ENCODE data around the gene CA10.

Gene CA10

DNA sequence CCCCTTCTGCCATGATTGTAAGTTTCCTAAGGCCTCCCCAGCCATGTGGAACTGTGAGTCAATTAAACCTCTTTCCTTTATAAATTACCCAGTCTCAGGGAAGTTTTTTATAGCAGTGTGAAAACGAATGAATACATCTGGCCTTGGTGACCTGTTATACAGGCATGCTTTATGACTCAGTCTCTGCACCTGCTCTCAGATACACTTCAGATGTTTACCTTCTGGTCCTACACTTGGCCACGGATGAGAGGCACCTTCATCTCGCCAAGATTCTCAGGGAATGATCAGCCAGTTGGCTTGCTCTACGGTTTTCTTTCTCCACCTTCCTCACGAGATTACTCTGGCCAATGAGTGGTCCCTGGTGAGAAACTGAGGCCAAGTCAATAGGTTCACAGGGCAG, 304.7 kb downstream of the CA10 start:
- no peak overlapping the region for H3K4me3 ChIP-seq (ENCODE audit: insufficient read depth, low read length, poor library complexity, severe bottlenecking)
- no peaks in the 10 kb centered on the region for H3K9me3 ChIP-seq (ENCODE audit: insufficient read depth, low read length)
- H4K20me1 ChIP-seq (ENCODE audit: low read depth, low read length): no peaks in the 10 kb centered on the region
- H3K27ac ChIP-seq (ENCODE audit: low read depth, low read length): no peak overlapping the region
- no peak overlapping the region for H2AFZ ChIP-seq (ENCODE audit: low read depth, low read length, severe bottlenecking)
- H3K9me2 ChIP-seq (replicated peaks; ENCODE audit: insufficient read depth, low read length): no peaks in the 10 kb centered on the region
- H3K4me2 ChIP-seq (ENCODE audit: low read depth, low read length, poor library complexity, severe bottlenecking): no peak overlapping the region
- no peaks in the 10 kb centered on the region for H3K79me2 ChIP-seq (ENCODE audit: insufficient read depth, low read length)
- no peaks in the 10 kb centered on the region for H3K36me3 ChIP-seq (ENCODE audit: low read length)
- no peak overlapping the region for H3K9ac ChIP-seq (ENCODE audit: low read length)
- no peaks in the 10 kb centered on the region for H3F3A ChIP-seq (ENCODE audit: insufficient read depth)
- TF ChIP-seq, protein P1, sequence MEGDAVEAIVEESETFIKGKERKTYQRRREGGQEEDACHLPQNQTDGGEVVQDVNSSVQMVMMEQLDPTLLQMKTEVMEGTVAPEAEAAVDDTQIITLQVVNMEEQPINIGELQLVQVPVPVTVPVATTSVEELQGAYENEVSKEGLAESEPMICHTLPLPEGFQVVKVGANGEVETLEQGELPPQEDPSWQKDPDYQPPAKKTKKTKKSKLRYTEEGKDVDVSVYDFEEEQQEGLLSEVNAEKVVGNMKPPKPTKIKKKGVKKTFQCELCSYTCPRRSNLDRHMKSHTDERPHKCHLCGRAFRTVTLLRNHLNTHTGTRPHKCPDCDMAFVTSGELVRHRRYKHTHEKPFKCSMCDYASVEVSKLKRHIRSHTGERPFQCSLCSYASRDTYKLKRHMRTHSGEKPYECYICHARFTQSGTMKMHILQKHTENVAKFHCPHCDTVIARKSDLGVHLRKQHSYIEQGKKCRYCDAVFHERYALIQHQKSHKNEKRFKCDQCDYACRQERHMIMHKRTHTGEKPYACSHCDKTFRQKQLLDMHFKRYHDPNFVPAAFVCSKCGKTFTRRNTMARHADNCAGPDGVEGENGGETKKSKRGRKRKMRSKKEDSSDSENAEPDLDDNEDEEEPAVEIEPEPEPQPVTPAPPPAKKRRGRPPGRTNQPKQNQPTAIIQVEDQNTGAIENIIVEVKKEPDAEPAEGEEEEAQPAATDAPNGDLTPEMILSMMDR (IDR thresholded peaks at IDR 0.05; ENCODE audit: insufficient read depth, low read length, poor library complexity, severe bottlenecking): no peak
- TF ChIP-seq EZH2phosphoT487 (conservative IDR thresholded peaks at IDR 0.05; ENCODE audit: low read length): no peak
- no peaks in the 10 kb centered on the region for H3K27me3 ChIP-seq (ENCODE audit: low read length)

DNA sequence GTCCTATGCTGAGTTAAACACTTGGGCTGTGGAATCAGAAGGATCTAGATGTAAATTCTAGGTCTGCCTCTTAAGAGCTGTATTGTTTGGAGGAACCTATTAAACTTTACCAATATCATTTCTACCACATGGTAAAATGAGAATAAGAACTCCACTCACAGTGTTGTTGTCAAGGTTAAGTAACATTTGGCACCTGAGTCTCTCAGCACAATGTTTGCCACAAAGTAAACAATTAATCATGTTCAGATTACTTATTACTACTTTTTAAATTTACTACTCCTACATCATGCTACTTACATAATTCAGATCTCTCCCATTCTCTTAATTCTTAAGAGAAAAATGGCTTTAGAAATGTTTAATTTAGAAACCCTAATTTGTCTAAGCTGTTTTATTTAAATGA, 305.9 kb downstream of the CA10 start:
- H3K9ac ChIP-seq (ENCODE audit: low read length): no peak overlapping the region
- no peaks in the 10 kb centered on the region for H3K9me2 ChIP-seq (replicated peaks; ENCODE audit: insufficient read depth, low read length)
- no peaks in the 10 kb centered on the region for H3K9me3 ChIP-seq (ENCODE audit: insufficient read depth, low read length)
- no peaks in the 10 kb centered on the region for H3K36me3 ChIP-seq (ENCODE audit: low read length)
- H3F3A ChIP-seq (ENCODE audit: insufficient read depth): no peaks in the 10 kb centered on the region
- H3K27ac ChIP-seq (ENCODE audit: low read depth, low read length): no peak overlapping the region
- no peak overlapping the region for H3K4me2 ChIP-seq (ENCODE audit: low read depth, low read length, poor library complexity, severe bottlenecking)
- no peak overlapping the region for H3K4me3 ChIP-seq (ENCODE audit: insufficient read depth, low read length, poor library complexity, severe bottlenecking)
- H2AFZ ChIP-seq (ENCODE audit: low read depth, low read length, severe bottlenecking): no peak overlapping the region
- no peaks in the 10 kb centered on the region for H3K79me2 ChIP-seq (ENCODE audit: insufficient read depth, low read length)
- no peaks in the 10 kb centered on the region for H4K20me1 ChIP-seq (ENCODE audit: low read depth, low read length)
- H3K27me3 ChIP-seq (ENCODE audit: low read length): no peaks in the 10 kb centered on the region
- TF ChIP-seq, protein P1 (IDR thresholded peaks at IDR 0.05; ENCODE audit: insufficient read depth, low read length, poor library complexity, severe bottlenecking): no peak
- no peak for TF ChIP-seq EZH2phosphoT487 (conservative IDR thresholded peaks at IDR 0.05; ENCODE audit: low read length)

- Histone ChIP-seq H3K4me3 (ENCODE audit: insufficient read depth, low read length, poor library complexity, severe bottlenecking) (no peak overlapping the region), H3K9ac (ENCODE audit: low read length) (no peak overlapping the region), H3F3A (ENCODE audit: insufficient read depth) (no peaks in the 10 kb centered on the region), H3K79me2 (ENCODE audit: insufficient read depth, low read length) (no peaks in the 10 kb centered on the region), H3K9me3 (ENCODE audit: insufficient read depth, low read length) (no peaks in the 10 kb centered on the region), H3K9me2 (replicated peaks; ENCODE audit: insufficient read depth, low read length) (no peaks in the 10 kb centered on the region), H3K27ac (ENCODE audit: low read depth, low read length) (no peak overlapping the region), H3K4me2 (ENCODE audit: low read depth, low read length, poor library complexity, severe bottlenecking) (no peak overlapping the region), H4K20me1 (ENCODE audit: low read depth, low read length) (no peaks in the 10 kb centered on the region), H3K36me3 (ENCODE audit: low read length) (no peaks in the 10 kb centered on the region), H3K27me3 (ENCODE audit: low read length) (no peaks in the 10 kb centered on the region), H2AFZ (ENCODE audit: low read depth, low read length, severe bottlenecking) (no peak overlapping the region)
- TF ChIP-seq EZH2phosphoT487 (conservative IDR thresholded peaks at IDR 0.05; ENCODE audit: low read length): no peak
- TF ChIP-seq, protein P1 (IDR thresholded peaks at IDR 0.05; ENCODE audit: insufficient read depth, low read length, poor library complexity, severe bottlenecking): no peak
These were observed 308.3 kb downstream of the CA10 start for GRCh38 chr17:51850201-51850600.

Measured in SU-DHL-6 (cell line).